SU-DHL-6 (cell line): Measurements from ENCODE around the gene FAM227B.

ENCODE experiments used
- H2AFZ ChIP-seq: fragments of 200-600 bp; sonication (generic); 2 replicates; pipeline ENCODE4 v1.6.1; 2014; ENCODE audit warnings: low read depth, mild to moderate bottlenecking, moderate library complexity, mixed read lengths, antibody characterized with exemption, low read length; ENCODE audit not compliant: severe bottlenecking
- H3F3A ChIP-seq: fragments of 200-600 bp; shearing (Covaris generic); 2 replicates; pipeline ENCODE4 v1.6.0; 2016; ENCODE audit warnings: antibody characterized with exemption, mild to moderate bottlenecking; ENCODE audit not compliant: insufficient read depth
- H3K27ac ChIP-seq: fragments of 200-600 bp; sonication (generic); 2 replicates; pipeline ENCODE4 v1.5.1; 2016; ENCODE audit warnings: low read depth, mild to moderate bottlenecking, low read length, moderate library complexity, mixed read lengths
- H3K27me3 ChIP-seq: fragments of 200-600 bp; sonication (generic), shearing (Covaris generic); 2 replicates; pipeline ENCODE4 v1.6.0; 2014; ENCODE audit warnings: mild to moderate bottlenecking, low read length
- H3K36me3 ChIP-seq: fragments of 200-600 bp; sonication (generic); 2 replicates; pipeline ENCODE4 v1.6.1; 2014; ENCODE audit warnings: mild to moderate bottlenecking, low read length, mixed read lengths
- H3K4me2 ChIP-seq: fragments of 300-600, 200-600 bp; shearing (Covaris generic), sonication (generic); 2 replicates; pipeline ENCODE4 v1.6.0; 2014; ENCODE audit warnings: low read length, low read depth, mild to moderate bottlenecking; ENCODE audit not compliant: poor library complexity, severe bottlenecking
- H3K4me3 ChIP-seq: fragments of 200-600 bp; sonication (generic); 2 replicates; pipeline ENCODE4 v1.5.1; 2014; ENCODE audit warnings: antibody characterized with exemption, low read length, mild to moderate bottlenecking, mixed read lengths; ENCODE audit not compliant: insufficient read depth, poor library complexity, severe bottlenecking
- H3K79me2 ChIP-seq: fragments of 200-600 bp; sonication (generic); 2 replicates; pipeline ENCODE4 v1.6.1; 2014; ENCODE audit warnings: mild to moderate bottlenecking, low read length, moderate library complexity; ENCODE audit not compliant: insufficient read depth
- H3K9ac ChIP-seq: fragments of 200-600 bp; sonication (generic); 2 replicates; pipeline ENCODE4 v1.7.0; 2014; ENCODE audit warnings: mild to moderate bottlenecking, low read length
- H3K9me2 ChIP-seq: fragments of 200-600 bp; sonication (generic); replicated peaks from 2 replicates; pipeline ENCODE4 v1.6.1; 2014; ENCODE audit warnings: low read length; ENCODE audit not compliant: insufficient read depth
- H3K9me3 ChIP-seq: fragments of 200-600 bp; sonication (generic); 2 replicates; pipeline ENCODE4 v1.6.1; 2014; ENCODE audit warnings: low read length, mixed read lengths; ENCODE audit not compliant: insufficient read depth
- H4K20me1 ChIP-seq: fragments of 200-600 bp; sonication (generic); 2 replicates; pipeline ENCODE4 v1.6.1; 2014; ENCODE audit warnings: low read depth, mild to moderate bottlenecking, antibody characterized with exemption, low read length, moderate library complexity, mixed read lengths
- CTCF ChIP-seq: fragments of 200-600 bp; sonication (generic); IDR thresholded peaks from one replicate; pipeline ENCODE4 v1.5.1; 2017; ENCODE audit warnings: antibody characterized with exemption, mild to moderate bottlenecking, low read length, moderate library complexity; ENCODE audit not compliant: insufficient read depth, poor library complexity, severe bottlenecking
- EZH2phosphoT487 ChIP-seq: fragments of 200-600 bp; sonication (generic), shearing (Covaris generic); conservative IDR thresholded peaks from 2 replicates; pipeline ENCODE4 v1.6.1; 2018; ENCODE audit warnings: mild to moderate bottlenecking, antibody characterized with exemption, low read length, moderate library complexity, mixed read lengths

The FAM227B gene

GRCh38 chr15:49303003-49303402 lies 317.6 kb downstream of the FAM227B start:
- no peak overlapping the region for H3K27ac ChIP-seq
- no peaks in the 10 kb centered on the region for H3K27me3 ChIP-seq
- no peaks in the 10 kb centered on the region for H4K20me1 ChIP-seq
- no peaks in the 10 kb centered on the region for H3K79me2 ChIP-seq
- H3K4me3 ChIP-seq: no peak overlapping the region
- H3K9ac ChIP-seq: no peak overlapping the region
- no peaks in the 10 kb centered on the region for H3K9me2 ChIP-seq
- no peak overlapping the region for H3K4me2 ChIP-seq
- H3K36me3 ChIP-seq: no peaks in the 10 kb centered on the region
- TF ChIP-seq CTCF (no peak), EZH2phosphoT487 (no peak)
- no peaks in the 10 kb centered on the region for H3F3A ChIP-seq
- H3K9me3 ChIP-seq: no peaks in the 10 kb centered on the region
- no peak overlapping the region for H2AFZ ChIP-seq

- Histone ChIP-seq H3K27me3 (no peaks in the 10 kb centered on the region), H3F3A (no peaks in the 10 kb centered on the region)
- TF ChIP-seq CTCF: no peak
- no peak for TF ChIP-seq EZH2phosphoT487
These were observed 319.1 kb downstream of the FAM227B start for GRCh38 chr15:49301562-49301961.

GRCh38 chr15:49300856-49301255 lies 319.8 kb downstream of the FAM227B start:
- Histone ChIP-seq H3K4me3 (no peak overlapping the region), H4K20me1 (no peaks in the 10 kb centered on the region), H3K79me2 (no peaks in the 10 kb centered on the region), H3K4me2 (no peak overlapping the region), H3K27ac (no peak overlapping the region), H3K9ac (no peak overlapping the region), H3K9me2 (no peaks in the 10 kb centered on the region), H3K27me3 (no peaks in the 10 kb centered on the region), H2AFZ (no peak overlapping the region), H3K36me3 (no peaks in the 10 kb centered on the region), H3F3A (no peaks in the 10 kb centered on the region), H3K9me3 (no peaks in the 10 kb centered on the region)
- no peak for TF ChIP-seq EZH2phosphoT487
- no peak for TF ChIP-seq CTCF

More at GRCh38 chr15:49301562-49301961, 319.1 kb downstream of the FAM227B start:
- Histone ChIP-seq H2AFZ (no peak overlapping the region), H3K9me2 (no peaks in the 10 kb centered on the region), H3K79me2 (no peaks in the 10 kb centered on the region), H3K9ac (no peak overlapping the region), H3K27ac (no peak overlapping the region), H3K4me2 (no peak overlapping the region), H3K36me3 (no peaks in the 10 kb centered on the region), H3K9me3 (no peaks in the 10 kb centered on the region), H4K20me1 (no peaks in the 10 kb centered on the region), H3K4me3 (no peak overlapping the region)

- Histone ChIP-seq H3K9me3 (no peaks in the 10 kb centered on the region), H3K27ac (no peak overlapping the region), H2AFZ (no peak overlapping the region), H3K9ac (no peak overlapping the region), H3K9me2 (no peaks in the 10 kb centered on the region), H3K27me3 (no peaks in the 10 kb centered on the region), H3F3A (no peaks in the 10 kb centered on the region), H3K4me3 (no peak overlapping the region), H3K36me3 (no peaks in the 10 kb centered on the region), H3K4me2 (no peak overlapping the region), H3K79me2 (no peaks in the 10 kb centered on the region), H4K20me1 (no peaks in the 10 kb centered on the region)
- TF ChIP-seq EZH2phosphoT487 (no peak), CTCF (no peak)
These were observed 323.0 kb downstream of the FAM227B start for GRCh38 chr15:49297584-49297983.
